WTC11 (cell line): ENCODE measurements around the gene CPXM2.

Experiments
- EMX1 ChIP-seq: fragments of 250-450 bp; sonication (Bioruptor Pico); IDR thresholded peaks from 2 replicates; pipeline ENCODE4 v1.8.0; 2021; ENCODE audit warnings: mild to moderate bottlenecking
- FOXP1 ChIP-seq: sonication (generic); formaldehyde crosslinking; IDR thresholded peaks from 2 replicates; pipeline ENCODE4 v1.8.0; 2022; ENCODE audit warnings: missing genetic modification reagents, mild to moderate bottlenecking, moderate library complexity, borderline replicate concordance
- MAX ChIP-seq: sonication (generic); formaldehyde crosslinking; IDR thresholded peaks from 2 replicates; pipeline ENCODE4 v1.8.0; 2022; ENCODE audit warnings: mild to moderate bottlenecking, missing genetic modification reagents
- MYBL2 ChIP-seq: sonication (generic); formaldehyde crosslinking; IDR thresholded peaks from 2 replicates; pipeline ENCODE4 v1.8.1; 2023; ENCODE audit warnings: mild to moderate bottlenecking, moderate library complexity, missing genetic modification reagents
- SOX15 ChIP-seq: fragments of 250-450 bp; sonication (Bioruptor Pico); IDR thresholded peaks from 2 replicates; pipeline ENCODE4 v1.9.0; 2021; ENCODE audit warnings: mild to moderate bottlenecking
- TEAD4 ChIP-seq: sonication (generic); formaldehyde crosslinking; IDR thresholded peaks from 2 replicates; pipeline ENCODE4 v1.8.0; 2022; ENCODE audit warnings: mild to moderate bottlenecking, missing genetic modification reagents
- ZNF263 ChIP-seq: sonication (generic); formaldehyde crosslinking; IDR thresholded peaks from 2 replicates; pipeline ENCODE4 v1.8.1; 2022; ENCODE audit warnings: low read depth, mild to moderate bottlenecking, moderate library complexity, missing genetic modification reagents
- TF ChIP-seq, protein P1 (sequence below): fragments of 200-600 bp; IDR thresholded peaks from 2 replicates; pipeline ENCODE4 v1.8.0; 2022; ENCODE audit warnings: antibody characterized with exemption

- TF ChIP-seq FOXP1 (CRISPR knock-in tag) (no peak), MAX (no peak), ZNF263 (CRISPR knock-in tag) (no peak), MYBL2 (no peak), SOX15 (CRISPR knock-in tag) (no peak), EMX1 (CRISPR knock-in tag) (no peak), TEAD4 (CRISPR knock-in tag) (no peak)
- TF ChIP-seq, protein P1, sequence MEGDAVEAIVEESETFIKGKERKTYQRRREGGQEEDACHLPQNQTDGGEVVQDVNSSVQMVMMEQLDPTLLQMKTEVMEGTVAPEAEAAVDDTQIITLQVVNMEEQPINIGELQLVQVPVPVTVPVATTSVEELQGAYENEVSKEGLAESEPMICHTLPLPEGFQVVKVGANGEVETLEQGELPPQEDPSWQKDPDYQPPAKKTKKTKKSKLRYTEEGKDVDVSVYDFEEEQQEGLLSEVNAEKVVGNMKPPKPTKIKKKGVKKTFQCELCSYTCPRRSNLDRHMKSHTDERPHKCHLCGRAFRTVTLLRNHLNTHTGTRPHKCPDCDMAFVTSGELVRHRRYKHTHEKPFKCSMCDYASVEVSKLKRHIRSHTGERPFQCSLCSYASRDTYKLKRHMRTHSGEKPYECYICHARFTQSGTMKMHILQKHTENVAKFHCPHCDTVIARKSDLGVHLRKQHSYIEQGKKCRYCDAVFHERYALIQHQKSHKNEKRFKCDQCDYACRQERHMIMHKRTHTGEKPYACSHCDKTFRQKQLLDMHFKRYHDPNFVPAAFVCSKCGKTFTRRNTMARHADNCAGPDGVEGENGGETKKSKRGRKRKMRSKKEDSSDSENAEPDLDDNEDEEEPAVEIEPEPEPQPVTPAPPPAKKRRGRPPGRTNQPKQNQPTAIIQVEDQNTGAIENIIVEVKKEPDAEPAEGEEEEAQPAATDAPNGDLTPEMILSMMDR = no peak
These were observed 93.8 kb downstream of the CPXM2 start for GRCh38 chr10:123797813-123798212.
